ENCODE results near the gene NKX1-1. TPM values are rescaled to one million over a fixed set of nuclear protein-coding genes. Genes with fewer than 3 reads are reported as not detected.

Gene NKX1-1
- total and polyA plus RNA-seq, 2 of the 8 experiments (the other 6 are each of a cell fraction or from before 2014, with no cell fraction given) = not detected

DNA sequence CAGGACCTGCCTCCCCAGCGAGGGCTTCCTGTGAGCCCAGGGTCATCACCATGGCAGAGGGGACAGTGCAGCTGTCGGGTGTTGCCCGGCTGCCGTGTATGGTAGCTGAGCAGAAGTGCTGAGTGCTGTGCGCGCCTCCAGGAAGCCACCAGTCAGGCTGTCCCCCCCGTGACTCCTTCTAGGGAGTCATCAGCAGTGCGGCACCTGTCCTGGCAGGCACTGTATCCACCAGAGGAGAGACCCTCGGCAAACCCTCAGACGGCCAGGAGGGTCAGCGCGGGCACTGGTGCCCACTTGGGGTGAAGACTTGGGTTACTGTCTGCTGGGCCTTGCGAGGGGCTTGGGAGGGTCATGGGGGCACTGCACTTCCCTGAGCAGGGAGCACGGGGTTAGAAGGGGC lies 50.9 kb downstream of the NKX1-1 start:
- DNase-seq (ENCODE audit: low read depth in 1 of 2, low spot score in 2 of 2) = no peak
- CTCF ChIA-PET (ENCODE audit: partially characterized antibody) = interaction anchor here (0.7 to 6.1 kb wide), 35 partner anchors 8 to 375 kb away, joined by 3 to 58 read pairs (median 4); partner anchors contain the start of gene UVSSA
- TF ChIP-seq RNF2 (IDR thresholded peaks at IDR 0.05; ENCODE audit: borderline replicate concordance, low read depth, low read length, missing control alignments, poor library complexity, severe bottlenecking) = no peak
- no peak for TF ChIP-seq HDAC2 (IDR thresholded peaks at IDR 0.05; ENCODE audit: borderline replicate concordance in 1 of 2, low read depth in 2 of 2, low read length in 2 of 2)
- TF ChIP-seq POU5F1 (IDR thresholded peaks at IDR 0.05; ENCODE audit: low read depth, low read length) = no peak
- TF ChIP-seq ASH2L (IDR thresholded peaks at IDR 0.05; ENCODE audit: low read length) = no peak
- TF ChIP-seq, protein P1, sequence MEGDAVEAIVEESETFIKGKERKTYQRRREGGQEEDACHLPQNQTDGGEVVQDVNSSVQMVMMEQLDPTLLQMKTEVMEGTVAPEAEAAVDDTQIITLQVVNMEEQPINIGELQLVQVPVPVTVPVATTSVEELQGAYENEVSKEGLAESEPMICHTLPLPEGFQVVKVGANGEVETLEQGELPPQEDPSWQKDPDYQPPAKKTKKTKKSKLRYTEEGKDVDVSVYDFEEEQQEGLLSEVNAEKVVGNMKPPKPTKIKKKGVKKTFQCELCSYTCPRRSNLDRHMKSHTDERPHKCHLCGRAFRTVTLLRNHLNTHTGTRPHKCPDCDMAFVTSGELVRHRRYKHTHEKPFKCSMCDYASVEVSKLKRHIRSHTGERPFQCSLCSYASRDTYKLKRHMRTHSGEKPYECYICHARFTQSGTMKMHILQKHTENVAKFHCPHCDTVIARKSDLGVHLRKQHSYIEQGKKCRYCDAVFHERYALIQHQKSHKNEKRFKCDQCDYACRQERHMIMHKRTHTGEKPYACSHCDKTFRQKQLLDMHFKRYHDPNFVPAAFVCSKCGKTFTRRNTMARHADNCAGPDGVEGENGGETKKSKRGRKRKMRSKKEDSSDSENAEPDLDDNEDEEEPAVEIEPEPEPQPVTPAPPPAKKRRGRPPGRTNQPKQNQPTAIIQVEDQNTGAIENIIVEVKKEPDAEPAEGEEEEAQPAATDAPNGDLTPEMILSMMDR (IDR thresholded peaks at IDR 0.05; ENCODE audit: control extremely low read depth in 1 of 3, insufficient read depth in 1 of 3, low read depth in 1 of 3, low read length in 3 of 3) = no peak
- TF ChIP-seq JUND (IDR thresholded peaks at IDR 0.05; ENCODE audit: low read length) = no peak
- no peak for TF ChIP-seq EZH2 (IDR thresholded peaks at IDR 0.05; ENCODE audit: low read depth, low read length, severe bottlenecking)
- TF ChIP-seq PHF8 (conservative IDR thresholded peaks at IDR 0.05; ENCODE audit: low read depth, low read length) = no peak
- TF ChIP-seq, protein P2, sequence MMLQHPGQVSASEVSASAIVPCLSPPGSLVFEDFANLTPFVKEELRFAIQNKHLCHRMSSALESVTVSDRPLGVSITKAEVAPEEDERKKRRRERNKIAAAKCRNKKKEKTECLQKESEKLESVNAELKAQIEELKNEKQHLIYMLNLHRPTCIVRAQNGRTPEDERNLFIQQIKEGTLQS (IDR thresholded peaks at IDR 0.05; ENCODE audit: insufficient read depth, low read depth, low read length) = no peak
- no peak for TF ChIP-seq SRF (IDR thresholded peaks at IDR 0.05; ENCODE audit: low read depth, low read length)

More for the DNA sequence above, 50.9 kb downstream of the NKX1-1 start:
- H3K79me2 ChIP-seq (ENCODE audit: control insufficient read depth in 1 of 2, insufficient read depth in 2 of 2, low read length in 2 of 2) = no peaks in the 10 kb centered on the region
- POLR2A ChIA-PET (ENCODE audit: partially characterized antibody) = no interaction called here
- no peaks in the 10 kb centered on the region for H3K79me1 ChIP-seq (ENCODE audit: low read depth, low read length)
- FAIRE-seq = no peak
- no peaks in the 10 kb centered on the region for H3K27me3 ChIP-seq (replicated peaks in 1 of 4; ENCODE audit: control insufficient read depth in 3 of 4, extremely low read depth in 1 of 4, insufficient read depth in 3 of 4, low read length in 3 of 4)
- no peak overlapping the region for H2BK20ac ChIP-seq (ENCODE audit: low read length)
- H3K4ac ChIP-seq (replicated peaks; ENCODE audit: insufficient read length, low read depth, low read length) = no peak overlapping the region
- H3K27ac ChIP-seq (ENCODE audit: low read depth, low read length) = no peak overlapping the region
- no peak overlapping the region for H3K14ac ChIP-seq (ENCODE audit: insufficient read length)
- H3K9me3 ChIP-seq (ENCODE audit: insufficient read depth in 2 of 2, low read depth in 1 of 2, low read length in 1 of 2) = no peaks in the 10 kb centered on the region
- peaks cover 0 to 29% (median 2%) of the 10 kb centered on the region in 4 experiments; a peak in 4 of 8 replicates for H3K36me3 ChIP-seq (ENCODE audit: control insufficient read depth in 2 of 4, insufficient read depth in 4 of 4, low read length in 3 of 4)
- H3K56ac ChIP-seq (replicated peaks; ENCODE audit: insufficient read length, low read depth, low read length) = no peak overlapping the region
- no peak overlapping the region for H3K4me3 ChIP-seq (ENCODE audit: extremely low read depth in 1 of 4, insufficient read depth in 2 of 4, low read depth in 3 of 4, low read length in 4 of 4)
- no peak overlapping the region for H2BK120ac ChIP-seq (replicated peaks; ENCODE audit: low read depth, low read length)
- no peak overlapping the region for H3K9ac ChIP-seq (replicated peaks in 1 of 4; ENCODE audit: extremely low read depth in 1 of 4, low read depth in 3 of 4, low read length in 3 of 4)
- no peak overlapping the region for H3K18ac ChIP-seq (ENCODE audit: extremely low read depth, low read length)
- no peak overlapping the region for H2AK5ac ChIP-seq (ENCODE audit: low read depth, low read length)
- H4K91ac ChIP-seq (replicated peaks; ENCODE audit: insufficient read length, low read length) = no peak overlapping the region
- H3K23me2 ChIP-seq (ENCODE audit: low read depth, low read length) = no peaks in the 10 kb centered on the region
- WGBS, 2 experiments (ENCODE audit: extremely low coverage in 1 of 2, insufficient coverage in 1 of 2, insufficient read length in 1 of 2, insufficient replicate concordance in 2 of 2, low coverage in 1 of 2, low lambda C conversion rate in 2 of 2, missing lambda C conversion rate in 1 of 2) = 93% methylated on average over 8 of the region's 14 CpGs; no CpG with 5 or more reads in 1 of the 2 experiments
- H2BK12ac ChIP-seq (ENCODE audit: low read depth, low read length) = no peak overlapping the region
- H2AFZ ChIP-seq (ENCODE audit: low read length) = no peak overlapping the region
- no peak overlapping the region for H4K8ac ChIP-seq (ENCODE audit: extremely low read depth, insufficient read depth, low read length)
- H4K5ac ChIP-seq (ENCODE audit: insufficient read length, low read depth, low read length) = no peak overlapping the region
- H2BK5ac ChIP-seq (ENCODE audit: low read depth, low read length) = no peak overlapping the region
- no peaks in the 10 kb centered on the region for H3K4me1 ChIP-seq (replicated peaks in 1 of 4; ENCODE audit: control insufficient read depth in 3 of 4, insufficient read depth in 4 of 4, low read length in 3 of 4)
- H3K4me2 ChIP-seq (ENCODE audit: insufficient read depth in 1 of 2, low read depth in 2 of 2, low read length in 2 of 2) = no peak overlapping the region
- H3K23ac ChIP-seq (ENCODE audit: insufficient read length) = no peak overlapping the region
- H4K20me1 ChIP-seq (replicated peaks in 1 of 2; ENCODE audit: control insufficient read depth in 1 of 2, insufficient read depth in 2 of 2, low read length in 2 of 2) = peaks cover 3 to 20% of the 10 kb centered on the region in 2 experiments
- no peak overlapping the region for H2BK15ac ChIP-seq (ENCODE audit: low read length)

Measured in H1 (cell line).